H1 (cell line): ENCODE data around the gene SLC11A1. TPM values are rescaled to one million over a fixed set of nuclear protein-coding genes. Genes with fewer than 3 reads are reported as not detected.

Experiments
- CTCF ChIA-PET: fragments of 300-600 bp; sonication (Branson Sonifier 250); formaldehyde crosslinking; loops from one replicate; lab custom pipeline; 2021; ENCODE audit not compliant: partially characterized antibody; lab: Charles Lee
- POLR2A ChIA-PET: fragments of 300-600 bp; sonication (Branson Sonifier 250); formaldehyde crosslinking; loops from one replicate; lab custom pipeline; 2021; ENCODE audit warnings: inconsistent platforms; ENCODE audit not compliant: partially characterized antibody; lab: Charles Lee
- DNase-seq, 2 experiments: peaks; one replicate each; pipeline versions ENCODE4 v3.0.0 to v3.0.0-alpha.2; 2010 to 2022; ENCODE audit warnings: low spot score in 2 of 2, low read depth in 1 of 2, mixed read lengths in 1 of 2
- FAIRE-seq: peaks from 2 replicates; lab custom pipeline; 2011; peaks lifted over from hg19 to GRCh38; lab: Jason Lieb, UNC
- H2AFZ ChIP-seq: 2 replicates; pipeline ENCODE4 v1.8.1; 2012; ENCODE audit warnings: low read length, inconsistent platforms
- H2AK5ac ChIP-seq: 2 replicates; pipeline ENCODE4 v1.6.1; 2013; ENCODE audit warnings: low read depth, low read length
- H2BK120ac ChIP-seq: replicated peaks from 2 replicates; pipeline ENCODE3; 2013; ENCODE audit warnings: low read depth, low read length, inconsistent platforms
- H2BK12ac ChIP-seq: 2 replicates; pipeline ENCODE4 v1.6.1; 2013; ENCODE audit warnings: low read depth, low read length
- H2BK15ac ChIP-seq: 2 replicates; pipeline ENCODE4 v1.6.1; 2013; ENCODE audit warnings: low read length
- H2BK20ac ChIP-seq: 2 replicates; pipeline ENCODE4 v1.6.1; 2013; ENCODE audit warnings: low read length
- H2BK5ac ChIP-seq: 2 replicates; pipeline ENCODE4 v1.6.1; 2013; ENCODE audit warnings: low read depth, low read length
- H3K14ac ChIP-seq: 2 replicates; pipeline ENCODE4 v1.6.1; 2013; ENCODE audit warnings: inconsistent platforms; ENCODE audit not compliant: insufficient read length
- H3K18ac ChIP-seq: 2 replicates; pipeline ENCODE4 v1.6.1; 2013; ENCODE audit warnings: low read length; ENCODE audit errors: extremely low read depth
- H3K23ac ChIP-seq: 2 replicates; pipeline ENCODE4 v1.6.1; 2013; ENCODE audit warnings: inconsistent platforms; ENCODE audit not compliant: insufficient read length
- H3K23me2 ChIP-seq: 2 replicates; pipeline ENCODE4 v1.6.1; 2013; ENCODE audit warnings: low read depth, low read length
- H3K27ac ChIP-seq: 2 replicates; pipeline ENCODE4 v1.6.1; 2011; ENCODE audit warnings: low read depth, low read length, inconsistent platforms
- H3K27me3 ChIP-seq, 4 experiments: replicated peaks in 1 of 4; 1 replicate in 1 of 4; 2 replicates in 3 of 4; pipeline versions ENCODE4 v1.6.1 to v1.8.1; 2011 to 2013; ENCODE audit warnings: low read length in 3 of 4, mild to moderate bottlenecking in 3 of 4, inconsistent platforms in 2 of 4, mixed read lengths in 2 of 4, moderate library complexity in 1 of 4; ENCODE audit not compliant: control insufficient read depth in 3 of 4, insufficient read depth in 3 of 4; ENCODE audit errors: extremely low read depth in 1 of 4
- H3K36me3 ChIP-seq, 4 experiments: 2 replicates each; pipeline versions ENCODE4 v1.6.1 to v1.8.1; 2011 to 2013; ENCODE audit warnings: mild to moderate bottlenecking in 4 of 4, low read length in 3 of 4, moderate library complexity in 2 of 4, control low read depth in 1 of 4, inconsistent platforms in 1 of 4; ENCODE audit not compliant: insufficient read depth in 4 of 4, control insufficient read depth in 2 of 4
- H3K4ac ChIP-seq: replicated peaks from 2 replicates; pipeline ENCODE3; 2013; ENCODE audit warnings: low read length, low read depth, mixed read lengths, inconsistent platforms; ENCODE audit not compliant: insufficient read length
- H3K4me1 ChIP-seq, 4 experiments: replicated peaks in 1 of 4; 1 replicate in 1 of 4; 2 replicates in 3 of 4; pipeline versions ENCODE4 v1.6.1 to v1.8.1; 2011 to 2013; ENCODE audit warnings: low read length in 3 of 4, inconsistent platforms in 2 of 4, mixed read lengths in 1 of 4; ENCODE audit not compliant: insufficient read depth in 4 of 4, control insufficient read depth in 3 of 4
- H3K4me2 ChIP-seq, 2 experiments: 2 replicates each; pipeline versions ENCODE4 v1.6.1 to v1.8.1; 2011 to 2013; ENCODE audit warnings: low read depth in 2 of 2, low read length in 2 of 2, control low read depth in 1 of 2, inconsistent platforms in 1 of 2, mild to moderate bottlenecking in 1 of 2; ENCODE audit not compliant: insufficient read depth in 1 of 2
- H3K4me3 ChIP-seq, 4 experiments: fragments of 200-600, 300-600 bp in 1 of 4; sonication (generic), shearing (Covaris generic), sonication (Bioruptor Twin) in 1 of 4; 2 replicates each; pipeline versions ENCODE4 v1.5.1 to v1.8.1; 2011 to 2016; ENCODE audit warnings: low read length in 4 of 4, low read depth in 3 of 4, control low read depth in 2 of 4, inconsistent platforms in 2 of 4, mild to moderate bottlenecking in 2 of 4, mixed read lengths in 1 of 4, moderate library complexity in 1 of 4; ENCODE audit not compliant: insufficient read depth in 2 of 4; ENCODE audit errors: extremely low read depth in 1 of 4
- H3K56ac ChIP-seq: replicated peaks from 2 replicates; pipeline ENCODE3; 2013; ENCODE audit warnings: low read depth, mild to moderate bottlenecking, mixed read lengths, low read length, inconsistent platforms; ENCODE audit not compliant: insufficient read length
- H3K79me1 ChIP-seq: 2 replicates; pipeline ENCODE4 v1.6.1; 2013; ENCODE audit warnings: low read depth, low read length, control low read depth
- H3K79me2 ChIP-seq, 2 experiments: 2 replicates each; pipeline versions ENCODE4 v1.6.1 to v1.8.1; 2012 to 2013; ENCODE audit warnings: low read length in 2 of 2, mild to moderate bottlenecking in 2 of 2, inconsistent platforms in 1 of 2; ENCODE audit not compliant: insufficient read depth in 2 of 2, control insufficient read depth in 1 of 2
- H3K9ac ChIP-seq, 4 experiments: replicated peaks in 1 of 4; 1 replicate in 1 of 4; 2 replicates in 3 of 4; pipeline versions ENCODE4 v1.6.1 to v1.8.1; 2011 to 2013; ENCODE audit warnings: low read depth in 3 of 4, low read length in 3 of 4, control low read depth in 2 of 4, mild to moderate bottlenecking in 2 of 4, moderate library complexity in 2 of 4, inconsistent platforms in 1 of 4; ENCODE audit errors: extremely low read depth in 1 of 4
- H3K9me3 ChIP-seq, 2 experiments: 2 replicates each; pipeline versions ENCODE4 v1.6.1 to v1.8.1; 2012 to 2013; ENCODE audit warnings: mild to moderate bottlenecking in 2 of 2, moderate library complexity in 2 of 2, control low read depth in 1 of 2, inconsistent platforms in 1 of 2, low read depth in 1 of 2, low read length in 1 of 2, mixed read lengths in 1 of 2; ENCODE audit not compliant: insufficient read depth in 2 of 2
- H4K20me1 ChIP-seq, 2 experiments: replicated peaks in 1 of 2; 2 replicates each; pipeline versions ENCODE3 to v1.8.1; 2011 to 2013; ENCODE audit warnings: inconsistent platforms in 2 of 2, low read length in 2 of 2, mild to moderate bottlenecking in 1 of 2; ENCODE audit not compliant: insufficient read depth in 2 of 2, control insufficient read depth in 1 of 2
- H4K5ac ChIP-seq: 2 replicates; pipeline ENCODE4 v1.6.1; 2013; ENCODE audit warnings: low read length, low read depth, mixed read lengths, inconsistent platforms; ENCODE audit not compliant: insufficient read length
- H4K8ac ChIP-seq: 2 replicates; pipeline ENCODE4 v1.8.0; 2013; ENCODE audit warnings: mild to moderate bottlenecking, moderate library complexity, low read length, inconsistent platforms; ENCODE audit not compliant: insufficient read depth; ENCODE audit errors: extremely low read depth
- H4K91ac ChIP-seq: replicated peaks from 2 replicates; pipeline ENCODE3; 2013; ENCODE audit warnings: low read length, mixed read lengths, inconsistent platforms; ENCODE audit not compliant: insufficient read length
- PHF8 ChIP-seq: fragments of 200-600 bp; sonication (generic); conservative IDR thresholded peaks from 2 replicates; pipeline ENCODE4 v1.7.1; 2012; ENCODE audit warnings: low read depth, mild to moderate bottlenecking, inconsistent platforms, low read length, moderate library complexity
- RAD21 ChIP-seq, 2 experiments: IDR thresholded peaks in 1 of 2; conservative IDR thresholded peaks in 1 of 2; 2 replicates each; pipeline ENCODE4 v1.6.1; 2011; ENCODE audit warnings: low read depth in 2 of 2, low read length in 2 of 2, improper control_type of control experiment in 1 of 2, inconsistent platforms in 1 of 2, mild to moderate bottlenecking in 1 of 2, moderate library complexity in 1 of 2
- WGBS, 2 experiments: shearing (Covaris generic) in 1 of 2; methylation state at CpG; one replicate each; pipeline versions ENCODE4 v1.1.6 to v1.1.7; 2013 to 2015; ENCODE audit warnings: low lambda C conversion rate in 2 of 2, mixed read lengths in 2 of 2, inconsistent platforms in 1 of 2, low coverage in 1 of 2, missing lambda C conversion rate in 1 of 2; ENCODE audit not compliant: insufficient replicate concordance in 2 of 2, insufficient coverage in 1 of 2, insufficient read length in 1 of 2; ENCODE audit errors: extremely low coverage in 1 of 2, missing lambda C conversion rate in 1 of 2; 5-methylcytosine and 5-hydroxymethylcytosine counted together
- polyA plus RNA-seq, 7 experiments: library from polyadenylated mRNA; depleted of rRNA in 3 of 7; stranded (reverse) in 5 of 7; unstranded in 2 of 7; fragments of >200 nt in 5 of 7; fragments of 200-250 nt in 2 of 7; gene quantifications; 1 replicate in 5 of 7; 2 replicates in 1 of 7; 4 replicates in 1 of 7; pipeline versions ENCODE4 v1.2.1 to v1.2.3, GENCODE V29; 2011 to 2013; ENCODE audit warnings: missing spikeins in 2 of 7, mixed read lengths in 2 of 7
- total RNA-seq: library from RNA; stranded (reverse); fragmentation: NEBNext Ultra II Directional; extraction: Animal tissue kit (Norgen Biotek cat#: 25700); gene quantifications from 2 replicates; pipeline ENCODE4 v1.2.1, GENCODE V29; 2021

Gene SLC11A1
- total and polyA plus RNA-seq, 2 of the 8 experiments (the other 6 are each of a cell fraction or from before 2014, with no cell fraction given): 0.20 to 0.43 TPM

DNA sequence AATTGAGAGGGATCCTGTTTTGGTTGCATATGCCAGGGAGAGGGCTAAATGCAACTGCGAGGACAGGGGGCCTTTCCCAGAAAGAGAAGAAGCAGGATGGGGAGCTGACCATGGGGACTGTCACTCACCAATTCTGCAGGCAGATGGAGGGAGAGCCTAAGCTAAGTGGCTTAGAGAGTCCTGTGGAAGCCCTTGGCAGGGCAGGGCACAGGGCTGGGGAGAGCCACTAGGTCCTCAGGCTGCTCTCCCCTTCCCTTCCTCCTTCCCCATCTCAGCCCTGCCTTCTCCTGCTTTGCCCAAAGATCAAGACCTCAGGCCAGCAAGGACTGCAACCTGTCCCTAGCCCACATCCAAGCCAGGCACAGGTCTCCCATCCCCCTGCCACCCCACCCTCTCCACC is 49.8 kb upstream of the SLC11A1 start:
- Histone ChIP-seq H3K9ac (no peak overlapping the region), H3K14ac (no peak overlapping the region), H3K23ac (no peak overlapping the region), H3K23me2 (no peaks in the 10 kb centered on the region), H3K27me3 (no peaks in the 10 kb centered on the region), H3K79me2 (no peaks in the 10 kb centered on the region), H4K20me1 (no peaks in the 10 kb centered on the region), H2BK120ac (no peak overlapping the region), H3K4me2 (no peak overlapping the region), H3K4me1 (peaks cover 0 to 9% (median 3%) of the 10 kb centered on the region in 4 experiments; a peak in 6 of 7 replicates), H4K91ac (no peak overlapping the region), H3K36me3 (no peaks in the 10 kb centered on the region), H2BK5ac (no peak overlapping the region), H3K4ac (no peak overlapping the region), H4K5ac (no peak overlapping the region), H2AFZ (no peak overlapping the region), H3K4me3 (no peak overlapping the region), H2AK5ac (peak overlapping the region; percentile 90), H2BK20ac (no peak overlapping the region), H3K56ac (no peak overlapping the region), H3K18ac (no peak overlapping the region), H2BK12ac (peak overlapping the region; percentile 87), H3K9me3 (no peaks in the 10 kb centered on the region), H3K79me1 (no peaks in the 10 kb centered on the region), H2BK15ac (0 out of 2 replicates have a peak overlapping the region, but pooled peaks have one; percentile 5), H4K8ac (peak overlapping the region; percentile 36), H3K27ac (no peak overlapping the region)
- ChIA-PET POLR2A (interaction anchor here (0.7 to 2.5 kb wide), 3 partner anchors 9 to 64 kb away, joined by 3 to 13 read pairs (median 3); no protein-coding TSS in a partner anchor), CTCF (interaction anchor here (1.2 to 4.0 kb wide), 7 partner anchors 7 to 40 kb away, joined by 3 to 24 read pairs (median 8); partner anchors contain the start of genes CATIP and TMBIM1)
- TF ChIP-seq RAD21 (IDR thresholded peaks at IDR 0.05 in 1 of 2, conservative IDR thresholded peaks at IDR 0.05 in 1 of 2; ENCODE audit: low read depth in 2 of 2, low read length in 2 of 2) (peak in 1 of 2 experiments; percentile 15; a peak in 1 of 4 replicates), PHF8 (no peak)
- no peak for FAIRE-seq
- 75% methylated on average over 1 of the region's 1 CpG; no CpG with 5 or more reads in 1 of the 2 experiments for WGBS, 2 experiments
- no peak for DNase-seq
